Eye (tissue), 1 donor: Measurements from ENCODE around the gene CBFA2T2.
"Not testable (repeated sequence)": the region's sequence is repeated elsewhere in the genome, so short reads cannot be mapped to it uniquely, and the experiment has no call there.

Experiments
- DNase-seq: peaks from one replicate; pipeline ENCODE4 v3.0.0-alpha.2; 2015

Gene CBFA2T2

DNA sequence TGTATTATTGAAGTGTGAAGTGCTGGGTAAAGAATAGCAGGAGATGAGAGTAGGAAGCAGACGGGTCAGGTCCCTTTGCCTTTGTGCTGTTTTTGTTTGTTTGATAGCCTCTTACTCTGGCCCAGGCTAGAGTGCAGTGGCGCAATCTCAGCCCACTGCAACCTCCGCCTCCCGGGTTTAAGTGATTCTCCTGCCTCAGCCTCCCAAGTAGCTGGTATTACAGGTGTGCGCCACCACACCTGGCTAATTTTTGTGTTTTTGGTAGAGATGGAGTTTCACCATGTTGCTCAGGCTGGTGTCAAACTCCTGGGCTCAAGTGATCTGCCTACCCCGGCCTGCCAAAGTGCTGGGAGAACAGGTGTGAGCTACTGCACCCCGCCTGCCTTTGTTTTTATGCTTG, 18.1 kb downstream of the CBFA2T2 start:
- DNase-seq, result not testable (repeated sequence)

DNA sequence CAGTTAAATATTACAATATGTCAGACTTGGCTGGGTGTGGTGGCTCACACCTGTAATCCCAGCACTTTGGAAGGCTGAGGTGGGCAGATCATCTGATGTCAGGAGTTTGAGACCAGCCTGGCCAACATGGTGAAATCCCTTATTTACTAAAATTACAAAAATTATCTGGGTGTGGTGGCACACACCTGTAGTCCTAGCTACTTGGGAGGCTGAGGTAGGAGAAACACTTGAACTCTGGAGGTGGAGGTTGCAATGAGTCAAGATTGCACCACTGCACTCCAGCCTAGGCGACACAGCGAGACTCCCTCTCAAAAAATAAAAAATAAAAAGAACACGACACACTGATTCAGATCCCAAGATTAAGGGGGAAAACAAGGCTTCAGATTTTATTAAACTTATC, 19.2 kb downstream of the CBFA2T2 start:
- not testable (repeated sequence) for DNase-seq

DNA sequence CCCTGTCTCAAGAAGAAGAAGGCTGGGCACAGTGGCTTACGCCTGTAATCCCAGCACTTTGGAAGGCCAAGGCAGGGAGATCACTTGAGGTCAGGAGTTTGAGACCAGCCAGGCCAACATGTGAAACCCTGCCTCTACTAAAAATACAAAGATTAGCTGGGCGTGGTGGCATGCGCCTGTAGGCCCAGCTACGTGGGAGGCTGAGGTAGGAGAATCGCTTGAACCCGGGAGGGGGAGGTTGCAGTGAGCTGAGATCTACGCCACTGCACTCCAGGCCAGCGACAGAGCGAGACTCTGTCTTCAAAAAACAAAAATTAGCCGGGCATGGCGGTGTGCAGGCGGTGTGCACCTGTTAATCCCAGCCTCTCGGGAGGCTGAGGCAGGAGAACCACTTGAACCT, 22.0 kb downstream of the CBFA2T2 start:
- not testable (repeated sequence) for DNase-seq

DNA sequence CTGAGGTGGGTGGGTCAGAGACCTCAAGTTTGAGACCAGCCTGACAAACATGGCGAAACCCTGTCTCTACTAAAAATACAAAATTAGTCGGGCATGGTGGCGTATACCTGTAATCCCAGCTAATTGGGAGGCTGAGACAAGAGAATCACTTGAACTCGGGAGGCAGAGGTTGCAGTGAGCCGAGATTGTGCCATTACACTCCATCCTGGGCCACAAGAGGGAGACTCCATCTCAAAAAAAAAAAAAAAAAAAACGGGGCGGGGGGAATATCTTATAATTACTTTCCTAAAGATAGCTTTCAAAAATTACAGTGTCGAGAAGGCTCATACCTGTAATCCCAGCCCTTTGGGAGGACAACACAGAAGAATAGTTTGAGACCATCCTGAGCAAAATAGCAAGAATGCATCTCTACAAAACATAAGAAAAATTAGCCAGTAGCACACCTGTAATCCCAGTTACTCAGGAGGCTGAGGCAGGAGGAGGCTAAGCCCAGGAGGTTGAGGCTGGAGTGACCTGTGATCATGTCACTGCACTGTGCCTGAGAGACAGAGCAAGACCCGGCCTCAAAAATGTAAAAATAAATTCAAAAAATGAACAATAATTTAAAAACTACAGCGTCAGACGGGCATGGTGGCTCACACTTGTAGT, 25.8 kb downstream of the CBFA2T2 start:
- DNase-seq, result no peak

DNA sequence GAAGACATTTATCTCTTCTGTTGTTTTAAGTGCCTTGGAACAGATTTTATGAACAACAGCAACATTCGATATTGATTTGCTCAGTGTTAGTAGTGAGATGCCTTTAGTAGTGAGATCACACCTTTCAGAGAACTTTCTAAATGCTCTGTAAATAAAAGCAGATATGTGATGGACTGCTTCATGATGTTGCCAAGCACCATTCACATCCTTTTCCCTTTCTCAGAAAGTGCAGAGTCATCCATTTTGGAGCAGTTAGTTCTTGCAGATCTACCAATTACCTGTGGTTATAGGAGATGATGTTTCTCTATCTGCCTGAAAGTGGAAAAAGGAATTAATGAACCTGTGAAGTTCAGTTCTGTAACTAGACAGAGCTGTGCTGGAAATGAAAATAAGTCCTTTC, 27.0 kb downstream of the CBFA2T2 start:
- peak; percentile 8 for DNase-seq

DNA sequence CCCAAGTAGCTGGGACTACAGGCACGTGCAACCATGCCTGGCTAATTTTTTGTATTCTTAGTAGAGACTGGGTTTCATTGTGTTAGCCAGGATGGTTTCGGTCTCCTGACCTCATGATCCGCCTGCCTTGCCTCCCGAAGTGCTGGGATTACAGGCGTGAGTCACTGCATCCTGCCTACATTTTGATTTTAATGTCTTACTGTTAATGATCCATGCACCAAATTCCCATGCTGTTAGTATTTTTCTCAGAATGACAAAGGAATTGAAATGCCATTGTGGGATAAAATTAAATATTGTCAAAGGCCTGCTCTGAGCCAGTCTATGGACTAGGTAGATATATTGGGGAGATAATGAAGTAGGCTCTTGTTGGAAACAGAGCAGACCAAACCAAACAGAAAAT, 28.2 kb downstream of the CBFA2T2 start:
- DNase-seq, result peak; percentile 22

DNA sequence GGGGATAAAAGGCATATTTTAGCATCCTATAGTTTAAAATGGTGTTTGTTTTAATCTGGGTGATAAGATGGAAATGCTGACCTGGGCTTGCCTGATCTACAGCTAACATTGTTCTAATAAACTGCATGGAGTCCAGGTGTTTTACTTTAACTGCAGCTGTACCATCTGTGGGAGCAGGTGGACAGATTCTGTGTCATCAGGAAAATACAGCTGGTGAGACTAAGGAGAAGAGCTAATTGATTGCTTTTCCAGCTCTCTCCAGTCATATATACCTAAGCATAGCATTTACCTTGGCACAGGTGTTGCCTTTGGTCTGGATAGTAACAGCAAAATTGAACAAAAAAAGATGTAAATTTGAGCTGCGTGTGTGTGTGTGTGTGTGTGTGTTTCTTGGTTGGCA, 31.6 kb downstream of the CBFA2T2 start:
- peak; percentile 24 for DNase-seq

DNA sequence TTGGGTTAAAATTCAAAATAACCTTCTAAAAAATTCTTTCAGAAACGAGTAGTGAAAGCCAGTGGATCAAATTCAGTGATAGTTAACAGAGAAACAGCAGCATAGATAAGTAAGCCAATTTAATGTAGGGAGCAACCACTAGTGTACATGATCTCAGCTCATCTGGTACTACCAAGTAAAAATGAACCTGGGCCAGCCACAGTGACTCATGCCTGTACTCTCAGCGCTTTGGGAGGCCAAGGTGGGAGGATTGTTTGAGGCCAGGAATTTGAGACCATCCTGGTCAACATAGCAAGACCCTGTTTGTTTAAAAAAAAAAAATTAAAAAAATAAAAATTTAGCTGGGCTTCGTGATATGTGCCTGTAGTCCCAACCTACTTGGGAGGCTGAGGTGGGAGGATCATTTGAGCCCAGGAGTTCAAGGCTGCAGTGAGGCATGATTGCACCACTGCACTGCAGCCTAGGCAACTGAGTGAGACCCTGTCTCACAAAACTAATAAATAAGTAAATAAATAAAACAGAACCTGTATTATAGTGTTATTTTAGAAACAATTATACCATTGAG, 32.4 kb downstream of the CBFA2T2 start:
- DNase-seq, result no peak

DNA sequence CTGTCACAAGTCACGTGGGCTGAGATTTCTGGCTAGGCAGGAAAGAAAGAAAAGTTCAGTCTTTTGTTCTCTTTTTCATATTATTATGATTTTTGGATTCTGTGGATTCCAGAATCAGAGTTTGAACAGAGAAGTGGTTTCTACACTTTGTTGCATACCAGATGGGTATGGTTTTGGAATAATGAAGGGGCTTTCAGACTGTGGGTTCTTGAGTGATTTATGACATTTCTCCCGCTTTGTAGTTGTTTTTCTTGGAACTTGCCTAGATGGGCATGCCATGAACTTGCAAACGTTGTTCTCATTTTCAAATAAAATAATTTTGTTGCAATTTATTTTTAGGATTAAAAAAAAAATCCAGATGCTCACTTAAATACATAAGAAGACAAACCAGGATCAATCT, 34.4 kb downstream of the CBFA2T2 start:
- no peak for DNase-seq

DNA sequence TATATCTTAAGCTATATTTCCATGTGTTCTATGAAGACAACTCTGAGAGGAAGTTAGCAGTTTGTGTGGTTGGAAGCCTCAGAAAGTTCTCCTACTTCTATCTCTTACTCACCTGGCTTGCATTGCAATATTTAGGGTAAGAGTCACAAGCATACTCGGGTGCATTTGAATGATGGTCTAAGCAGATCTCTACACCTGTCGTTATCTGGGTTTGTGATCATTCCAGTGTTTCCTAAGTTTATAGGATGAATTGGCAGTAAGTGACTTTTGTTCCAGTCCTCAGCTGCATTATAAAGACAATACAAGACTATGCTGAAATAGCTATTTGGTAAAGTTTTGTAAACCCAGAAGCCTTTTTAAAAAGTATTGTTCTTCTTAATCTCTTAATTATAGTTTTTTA, 36.9 kb downstream of the CBFA2T2 start:
- DNase-seq, result no peak

DNA sequence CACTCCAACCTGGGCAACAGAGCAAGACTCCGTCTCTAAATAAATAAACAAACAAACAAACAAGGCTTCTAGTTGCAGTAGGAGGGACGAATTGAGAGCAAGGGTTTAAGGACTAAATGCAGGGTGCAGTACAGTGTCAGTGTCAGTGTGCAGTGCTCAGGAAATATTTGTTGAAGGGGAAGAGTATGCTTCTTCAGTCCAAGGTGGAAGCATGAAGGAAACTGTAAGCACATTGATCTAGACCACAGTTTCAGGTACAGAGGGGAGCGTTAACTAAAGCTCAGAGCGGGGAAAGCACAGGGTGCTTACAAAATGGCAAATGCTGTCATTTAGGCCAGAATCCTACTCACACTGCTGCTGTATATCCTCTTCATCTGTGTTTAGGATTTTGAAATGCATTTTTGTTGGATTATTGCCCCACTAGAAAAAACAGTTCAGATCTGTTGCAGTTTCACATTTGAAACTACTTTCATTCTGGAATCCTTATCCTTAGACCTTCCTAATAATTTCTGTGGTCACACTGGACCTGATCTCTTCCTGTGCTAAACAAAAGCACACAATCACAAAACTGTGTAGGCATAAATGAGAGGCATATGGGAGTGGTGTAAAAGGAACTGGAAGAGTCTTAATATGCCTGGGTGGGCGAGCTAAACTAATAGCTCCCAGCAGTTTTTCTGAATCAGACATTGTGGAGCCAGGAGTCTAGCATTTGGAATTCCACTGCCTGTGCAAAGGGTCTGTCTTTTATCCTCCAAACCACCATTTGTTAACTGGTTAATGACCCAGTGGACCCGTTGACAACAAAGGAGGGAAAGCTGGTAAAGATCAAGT, 41.4 kb downstream of the CBFA2T2 start:
- peak; percentile 61 for DNase-seq

DNA sequence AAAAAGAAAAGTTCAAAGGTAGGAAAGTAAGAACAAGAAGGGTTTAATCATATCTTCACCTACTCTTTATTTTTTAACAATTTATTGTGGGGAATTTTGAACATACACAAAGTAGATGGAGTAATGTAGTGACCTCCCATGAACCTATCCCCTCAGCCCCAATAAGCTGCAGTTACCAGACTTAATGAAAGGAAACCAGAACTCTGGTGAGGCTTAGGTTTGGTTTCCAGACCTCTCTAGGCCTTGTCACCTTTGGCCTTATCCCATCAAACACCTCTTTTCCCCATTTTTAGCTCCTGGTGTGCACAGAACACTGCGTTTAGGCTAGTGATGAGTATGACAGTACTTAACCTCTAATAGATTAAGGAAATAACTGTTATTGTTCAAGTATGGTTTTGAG, 42.0 kb downstream of the CBFA2T2 start:
- DNase-seq, result peak; percentile 14

DNA sequence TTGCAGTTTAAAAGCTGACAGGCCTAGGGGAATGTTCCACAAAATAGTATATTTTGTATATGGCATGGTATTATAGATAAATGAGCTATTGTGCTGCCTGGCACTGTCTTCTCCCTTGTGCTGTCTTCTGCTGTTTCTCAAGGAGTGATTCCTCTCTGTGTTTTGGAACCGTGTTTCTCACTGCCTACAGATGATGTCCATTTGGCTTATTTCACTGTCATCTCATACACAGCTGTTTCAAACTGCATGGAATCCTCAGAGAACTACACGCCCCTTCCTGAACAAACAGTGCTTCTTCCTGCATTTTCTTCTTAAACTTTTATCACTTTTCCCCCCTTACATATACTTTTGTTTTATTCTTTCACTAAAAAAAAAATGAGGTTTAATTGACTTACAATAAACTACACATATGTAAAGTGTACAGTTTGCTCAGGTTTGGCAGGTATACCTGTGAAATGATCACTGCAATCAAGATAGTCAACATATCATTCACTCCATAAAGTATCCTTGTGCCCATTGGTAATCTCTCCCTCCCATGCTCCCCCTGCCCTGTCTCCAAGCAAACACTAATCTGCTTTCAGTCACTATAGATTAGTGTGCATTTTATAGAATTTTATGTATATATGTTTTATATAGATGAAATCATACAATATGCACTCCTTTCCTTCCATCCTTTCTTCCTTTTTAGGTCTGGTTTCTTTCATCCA, 43.0 kb downstream of the CBFA2T2 start:
- peak; percentile 18 for DNase-seq

DNA sequence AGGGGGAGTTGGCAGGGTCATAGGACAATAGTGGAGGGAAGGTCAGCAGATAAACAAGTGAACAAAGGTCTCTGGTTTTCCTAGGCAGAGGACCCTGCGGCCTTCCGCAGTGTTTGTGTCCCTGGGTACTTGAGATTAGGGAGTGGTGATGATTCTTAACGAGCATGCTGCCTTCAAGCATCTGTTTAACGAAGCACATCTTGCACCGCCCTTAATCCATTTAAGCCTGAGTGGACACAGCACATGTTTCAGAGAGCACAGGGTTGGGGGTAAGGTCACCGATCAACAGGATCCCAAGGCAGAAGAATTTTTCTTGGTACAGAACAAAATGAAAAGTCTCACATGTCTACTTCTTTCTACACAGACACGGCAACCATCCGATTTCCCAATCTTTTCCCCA, 45.8 kb downstream of the CBFA2T2 start:
- not testable (repeated sequence) for DNase-seq

DNA sequence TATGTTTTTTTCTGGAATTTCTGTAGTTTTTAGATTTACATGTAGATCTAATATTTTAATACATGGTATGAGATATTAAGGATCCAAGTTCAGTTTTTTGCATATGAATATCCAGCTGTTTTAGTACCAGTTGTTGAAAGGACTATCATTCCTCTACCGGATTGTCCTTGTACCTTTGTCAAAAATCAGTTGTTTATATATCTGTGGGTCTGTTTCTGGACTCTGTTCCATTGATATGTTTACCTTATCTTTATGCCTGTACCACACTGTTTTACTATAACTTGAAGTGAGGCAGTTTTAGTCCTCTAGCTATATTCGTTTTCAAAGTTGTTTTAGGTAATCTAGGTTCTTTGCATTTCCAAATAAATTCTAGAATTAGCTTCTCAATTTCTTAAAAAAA, 47.7 kb downstream of the CBFA2T2 start:
- no peak for DNase-seq

DNA sequence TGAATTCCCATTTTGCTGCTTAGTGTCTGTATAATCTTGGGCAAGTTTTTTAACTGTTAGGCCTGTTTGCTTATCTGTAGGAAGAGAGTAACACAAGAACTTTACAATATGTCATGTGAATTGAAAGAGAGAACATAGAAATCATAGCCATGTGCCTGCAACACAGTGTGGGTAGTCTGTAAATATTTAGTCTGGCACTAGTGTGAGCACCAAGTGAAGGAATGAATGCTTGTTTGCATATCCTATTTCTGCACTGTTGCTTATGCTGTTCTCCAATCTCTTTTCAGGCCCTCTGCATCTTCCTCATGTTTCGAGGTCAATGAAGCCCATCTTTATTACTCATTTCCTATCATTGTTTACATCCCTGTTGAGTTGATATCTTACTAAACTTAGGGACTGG, 49.2 kb downstream of the CBFA2T2 start:
- DNase-seq, result no peak

DNA sequence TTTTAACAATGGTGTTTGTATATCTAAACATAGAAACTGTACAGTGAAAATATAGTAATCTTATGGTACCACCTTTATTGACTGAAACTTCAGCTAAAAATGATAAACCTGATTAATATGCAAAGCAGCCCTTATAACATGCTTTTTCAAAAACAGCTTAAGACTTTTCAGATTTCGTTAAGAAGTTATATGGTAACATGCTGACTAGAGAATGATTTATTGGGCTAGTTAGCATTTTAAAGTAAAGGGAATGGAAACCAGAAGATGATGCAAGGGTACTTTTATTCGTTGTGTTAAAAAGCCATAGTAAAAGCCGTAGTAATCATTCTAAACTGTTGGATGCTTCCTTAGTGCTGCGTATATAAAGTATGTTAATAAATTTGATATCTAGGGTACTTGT, 50.5 kb downstream of the CBFA2T2 start:
- DNase-seq, result no peak

DNA sequence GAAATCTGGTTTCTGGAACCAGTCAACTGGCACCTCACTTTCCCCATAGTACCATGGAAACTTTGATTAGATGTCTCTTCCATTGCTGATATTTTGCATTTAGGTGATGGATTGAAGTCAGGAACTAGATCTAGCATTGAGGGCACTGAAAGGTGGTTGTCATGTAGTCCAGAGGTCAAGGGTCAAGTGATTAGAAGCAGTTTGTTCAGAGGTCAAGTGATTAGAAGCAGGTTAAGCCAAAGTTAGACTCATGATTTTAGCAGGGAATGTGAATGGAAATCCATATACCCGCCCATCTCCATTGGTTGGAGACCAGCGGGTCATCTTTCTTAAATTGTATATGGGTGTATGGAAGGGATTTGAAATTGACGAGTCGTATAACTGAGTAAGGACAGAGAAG, 51.2 kb downstream of the CBFA2T2 start:
- no peak for DNase-seq

DNA sequence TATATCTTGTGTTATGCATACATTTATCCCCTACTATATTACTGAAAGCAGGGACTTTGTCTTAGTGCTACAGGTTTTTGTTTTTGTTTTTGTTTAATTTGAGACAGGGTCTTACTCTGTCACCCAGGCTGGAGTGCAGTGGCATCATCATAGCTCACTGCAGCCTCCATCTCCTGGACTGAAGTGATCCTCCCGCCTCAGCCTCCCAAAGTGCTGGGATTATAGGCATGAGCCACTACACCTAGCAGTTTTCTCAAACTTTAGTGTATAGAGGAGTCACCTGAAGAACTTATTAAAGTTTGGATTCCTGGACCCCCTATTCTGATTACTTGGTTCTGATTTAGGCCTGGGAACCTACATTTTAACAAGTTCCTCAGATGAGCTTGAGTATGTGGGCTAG, 51.9 kb downstream of the CBFA2T2 start:
- no peak for DNase-seq

DNA sequence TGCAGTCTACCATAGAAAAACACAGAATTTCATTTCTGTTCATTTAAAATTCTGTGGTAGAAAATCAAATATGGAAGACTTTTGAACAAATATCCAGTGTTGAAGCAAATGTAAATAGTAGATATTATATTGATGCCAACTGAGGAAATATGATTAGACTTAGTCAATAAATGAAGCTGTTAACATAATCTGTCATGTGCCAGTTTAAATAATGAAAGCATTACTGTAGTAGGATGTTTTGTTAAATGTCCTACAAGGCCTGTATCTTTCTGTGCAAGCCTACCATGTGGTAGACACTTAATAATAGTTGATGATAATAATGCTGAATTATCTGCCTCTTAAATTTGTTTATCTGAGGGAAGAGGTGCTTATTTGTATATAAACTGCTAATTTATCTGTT, 55.9 kb downstream of the CBFA2T2 start:
- DNase-seq, result no peak

DNA sequence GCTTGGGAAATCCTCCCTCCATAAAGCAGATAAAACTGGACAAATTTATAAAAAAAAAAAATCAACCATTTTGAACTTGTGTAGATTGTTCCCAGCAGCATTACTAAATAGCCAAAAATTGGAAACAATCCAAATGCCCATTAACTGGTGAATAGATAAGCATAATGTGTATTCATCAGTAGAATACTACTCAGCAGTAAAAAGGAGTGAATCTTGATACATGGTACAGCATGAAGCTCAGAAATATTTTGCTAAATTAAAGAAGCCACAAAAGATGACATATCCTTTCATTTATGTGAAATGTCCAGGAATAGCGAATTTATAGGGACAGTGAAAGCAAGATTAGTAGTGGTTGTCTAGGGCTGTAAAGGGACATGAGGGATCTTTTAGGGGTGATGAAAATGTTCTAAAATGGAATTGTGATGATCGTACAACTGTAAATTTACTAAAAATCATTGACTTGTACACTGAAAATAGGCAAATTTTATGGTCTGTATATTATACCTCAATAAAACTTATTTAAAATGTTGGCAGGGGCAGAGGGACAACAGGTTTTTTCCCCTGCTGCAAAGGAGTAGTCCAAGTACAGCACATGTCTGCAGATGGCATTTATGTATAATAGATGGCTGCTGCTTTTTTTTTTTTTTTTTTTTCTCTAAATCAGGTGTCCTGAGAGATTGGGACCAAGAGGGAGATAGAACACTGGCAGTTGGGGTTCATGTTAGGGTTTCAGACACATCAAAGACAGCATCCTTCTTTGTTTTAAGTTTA, 59.5 kb downstream of the CBFA2T2 start:
- no peak for DNase-seq

DNA sequence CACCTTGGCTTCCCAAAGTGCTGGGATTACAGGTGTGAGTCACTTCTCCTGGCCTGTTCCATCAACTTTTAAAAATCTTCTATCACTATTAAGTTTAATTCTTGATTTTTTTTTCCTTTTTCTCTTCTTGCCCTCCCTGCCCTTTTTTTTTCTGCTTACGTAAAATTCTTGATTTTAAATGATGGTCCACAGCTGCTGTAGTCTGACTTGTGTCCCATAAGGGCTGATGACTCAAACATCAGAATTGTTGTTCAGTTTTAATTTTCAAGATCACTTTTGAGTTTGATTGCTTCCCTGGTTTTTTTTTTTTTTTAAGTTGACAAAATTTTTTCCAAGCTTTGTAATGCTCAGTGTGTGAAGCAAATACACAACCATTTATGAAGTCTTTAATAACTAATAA, 61.9 kb downstream of the CBFA2T2 start:
- no peak for DNase-seq

DNA sequence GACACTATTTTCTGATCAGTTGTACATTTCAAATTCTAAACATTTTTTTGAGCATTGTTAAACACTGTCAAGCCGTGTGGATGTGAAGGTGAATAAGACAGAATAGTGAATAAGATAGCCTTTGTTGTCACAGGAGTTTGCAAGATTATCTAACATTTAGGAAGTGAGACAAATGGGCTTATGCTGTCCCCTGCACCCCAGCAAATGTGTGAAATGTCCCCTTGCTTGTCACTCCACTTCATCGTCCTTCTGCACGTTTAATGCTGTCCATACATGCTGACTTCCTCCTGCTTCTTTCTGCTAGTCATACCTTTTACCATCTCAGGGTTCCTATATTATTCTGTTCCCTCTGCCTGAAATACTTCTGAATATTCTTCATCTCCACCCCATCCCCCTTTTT, 62.6 kb downstream of the CBFA2T2 start:
- DNase-seq, result no peak
